Activated T-cell treated with anti-CD3 and anti-CD28 coated beads, Interleukin-2, amount 50 U/mL, for 72 hours (primary cell): ENCODE results near the gene HSD17B12. TPM values are rescaled to one million over a fixed set of nuclear protein-coding genes. Genes with fewer than 3 reads are reported as not detected.
"Not testable (repeated sequence)": the region's sequence is repeated elsewhere in the genome, so short reads cannot be mapped to it uniquely, and the experiment has no call there.

ENCODE experiments used
- ATAC-seq, 2 donors: fragments of 150-1000 bp; cut with Tn5 transposase; replicated peaks in 1 of 2; 2 replicates each; pipeline ENCODE4 v1.10.0; 2021; ENCODE audit warnings: moderate library complexity in 2 of 2, mild to moderate bottlenecking in 1 of 2
- DNase-seq, 2 donors: peaks; one replicate each; pipeline ENCODE4 v3.0.0; 2021 to 2022; ENCODE audit warnings: mixed read lengths in 1 of 2
- H3K27ac Mint-ChIP-seq: one replicate; pipeline ENCODE4 v1.8.0; 2022; ENCODE audit warnings: mild to moderate bottlenecking, moderate library complexity, mixed read lengths
- H3K27me3 Mint-ChIP-seq: one replicate; pipeline ENCODE4 v1.8.0; 2022; ENCODE audit warnings: low read depth, mixed read lengths
- H3K36me3 Mint-ChIP-seq, 2 donors: one replicate each; pipeline ENCODE4 v1.8.0; 2022; ENCODE audit warnings: mixed read lengths in 2 of 2, mild to moderate bottlenecking in 1 of 2; ENCODE audit not compliant: insufficient read depth in 2 of 2
- H3K4me1 Mint-ChIP-seq: one replicate; pipeline ENCODE4 v1.8.0; 2022; ENCODE audit warnings: low read depth, mixed read lengths
- H3K4me3 Mint-ChIP-seq, 2 donors: one replicate each; pipeline ENCODE4 v1.8.0; 2022; ENCODE audit warnings: mild to moderate bottlenecking in 2 of 2, mixed read lengths in 2 of 2, moderate library complexity in 2 of 2
- H3K9me3 Mint-ChIP-seq, 2 donors: one replicate each; pipeline ENCODE4 v1.8.0; 2022; ENCODE audit warnings: mixed read lengths in 2 of 2
- total RNA-seq, 2 donors: library from RNA; stranded (reverse); gene quantifications; one replicate each; pipeline ENCODE4 v1.2.3, GENCODE V29; 2022

The HSD17B12 gene
- 10 to 100 TPM; 46.2 to 49.0 TPM for total RNA-seq

DNA sequence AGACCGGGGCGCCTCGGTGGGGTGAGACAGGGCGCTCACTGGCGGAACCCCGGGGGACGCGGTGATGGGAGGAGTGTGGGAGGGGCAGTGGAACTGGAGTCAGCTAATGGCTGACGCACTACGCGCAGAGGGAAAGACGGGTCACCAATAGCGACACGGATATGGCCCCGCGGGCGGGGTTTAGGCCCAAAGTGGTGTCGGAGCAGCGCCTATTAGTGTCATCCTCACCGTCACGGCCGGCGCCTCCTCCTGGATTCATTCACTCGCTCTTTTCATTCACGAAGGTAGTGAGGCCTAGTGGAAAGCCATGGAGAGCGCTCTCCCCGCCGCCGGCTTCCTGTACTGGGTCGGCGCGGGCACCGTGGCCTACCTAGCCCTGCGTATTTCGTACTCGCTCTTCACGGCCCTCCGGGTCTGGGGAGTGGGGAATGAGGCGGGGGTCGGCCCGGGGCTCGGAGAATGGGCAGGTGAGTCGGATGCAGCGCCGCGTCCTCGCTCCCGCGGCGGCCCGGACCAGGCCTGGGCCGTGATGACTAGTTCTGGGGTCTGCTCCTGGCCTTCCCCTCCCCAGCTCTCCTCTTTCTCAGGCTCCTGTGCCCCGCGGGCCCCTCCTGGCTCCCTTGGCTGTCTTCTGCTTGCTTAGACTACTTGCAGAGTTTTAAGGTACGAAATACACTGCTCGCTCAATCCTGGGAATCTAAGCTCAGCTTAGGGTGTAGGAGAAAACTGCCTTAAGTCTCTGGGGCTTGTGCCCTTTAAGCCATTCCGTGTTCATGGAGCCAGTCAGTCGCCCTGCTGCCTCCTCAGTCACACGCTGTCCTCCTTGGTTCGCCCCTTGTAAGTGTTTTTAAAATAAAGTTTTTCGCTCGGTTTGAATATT lies at the start of gene HSD17B12:
Gene HSD17B12, plus strand, starts transcription at position 218 of the 880 bp plus-strand sequence. Its CDS starts 90 bp downstream, at position 308.
- H3K4me3 Mint-ChIP-seq, result peak within 1 kb of the TSS; percentile 94 to 100
- H3K27me3 Mint-ChIP-seq, result peaks cover 9% of the 10 kb centered on the region
- H3K9me3 Mint-ChIP-seq, result peaks cover 3 to 5% of the 10 kb centered on the region in 2 donors
- peaks cover 47% of the 10 kb centered on the region for H3K4me1 Mint-ChIP-seq
- peak; percentile 96 to 97 for ATAC-seq
- H3K27ac Mint-ChIP-seq, result peak within 1 kb of the TSS; percentile 98
- peaks cover 21 to 25% of the 10 kb centered on the region in 2 donors for H3K36me3 Mint-ChIP-seq
- peak; percentile 98 to 99 for DNase-seq

DNA sequence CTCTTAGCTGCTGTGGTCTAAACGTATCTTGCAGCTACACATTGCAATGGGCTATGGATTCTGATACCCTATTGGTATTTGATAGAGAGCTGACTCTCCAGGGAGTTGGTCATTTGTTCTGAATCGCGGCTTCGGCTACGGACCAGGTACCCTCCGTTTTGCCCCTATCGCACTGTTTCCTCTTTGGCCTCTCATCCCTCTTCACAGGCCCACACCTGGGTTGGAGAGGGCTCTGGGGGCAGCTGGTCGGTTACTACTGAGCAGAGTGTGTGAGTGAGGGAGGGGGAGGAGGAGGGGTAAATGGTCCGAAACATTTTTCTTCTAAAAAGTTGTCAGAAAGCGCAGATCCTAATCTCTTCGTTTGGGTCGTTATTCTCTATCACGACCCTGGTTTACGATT lies 48.8 kb upstream of the HSD17B12 start:
- no peak for DNase-seq
- H3K36me3 Mint-ChIP-seq, result no peaks in the 10 kb centered on the region
- H3K4me1 Mint-ChIP-seq, result no peaks in the 10 kb centered on the region
- H3K4me3 Mint-ChIP-seq, result no peak overlapping the region
- H3K9me3 Mint-ChIP-seq, result no peaks in the 10 kb centered on the region
- no peak overlapping the region for H3K27ac Mint-ChIP-seq
- no peak for ATAC-seq
- peaks cover 68% of the 10 kb centered on the region for H3K27me3 Mint-ChIP-seq

DNA sequence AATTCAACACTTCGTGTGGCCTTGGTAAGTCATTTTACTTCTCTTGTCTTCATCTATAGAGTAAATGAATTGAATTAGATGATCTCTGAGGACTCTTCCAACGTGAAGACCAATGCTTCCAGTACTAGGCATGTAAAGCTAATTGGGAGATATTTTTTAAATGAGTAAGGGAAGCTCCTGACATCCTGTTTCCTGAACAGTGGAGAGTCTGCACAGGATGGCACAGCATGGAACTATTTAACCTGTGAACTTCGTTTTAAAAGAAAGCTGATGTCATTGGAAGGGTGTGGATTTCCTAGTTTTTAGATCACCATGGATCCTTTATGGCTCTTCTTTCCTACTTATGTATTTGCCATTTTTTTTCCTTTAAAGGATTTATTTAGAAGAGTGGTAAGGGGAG lies 48.4 kb upstream of the HSD17B12 start:
- Mint-ChIP-seq H3K36me3 (no peaks in the 10 kb centered on the region), H3K27me3 (peaks cover 69% of the 10 kb centered on the region), H3K4me1 (no peaks in the 10 kb centered on the region), H3K4me3 (no peak overlapping the region), H3K9me3 (no peaks in the 10 kb centered on the region), H3K27ac (no peak overlapping the region)
- no peak for ATAC-seq
- DNase-seq, result no peak

DNA sequence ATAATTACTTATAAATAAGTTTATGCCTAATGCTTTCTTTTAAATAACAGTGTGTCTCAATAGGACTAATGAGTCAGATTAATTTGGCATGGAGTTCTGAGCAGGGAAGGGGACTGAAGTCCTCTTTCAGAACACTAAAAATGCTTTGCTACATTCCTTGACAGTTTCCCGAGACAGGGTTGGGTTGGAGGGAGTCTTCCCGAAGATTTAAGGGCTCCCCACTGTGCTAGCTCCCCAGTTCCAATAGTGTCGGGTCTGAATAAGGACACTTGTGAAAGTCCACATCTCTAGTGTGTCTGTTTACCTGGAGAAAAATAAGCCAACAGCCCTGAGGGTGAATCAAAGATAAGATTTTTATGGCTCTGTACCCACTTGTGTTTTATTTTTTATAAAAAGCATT lies 41.8 kb upstream of the HSD17B12 start:
- Mint-ChIP-seq H3K4me1 (peaks cover 4% of the 10 kb centered on the region), H3K27me3 (peaks cover 50% of the 10 kb centered on the region), H3K27ac (no peak overlapping the region), H3K9me3 (peaks cover under 1 to 2% of the 10 kb centered on the region in 2 donors), H3K36me3 (peaks cover under 1 to 4% of the 10 kb centered on the region in 2 donors), H3K4me3 (no peak overlapping the region)
- no peak for ATAC-seq
- no peak for DNase-seq

DNA sequence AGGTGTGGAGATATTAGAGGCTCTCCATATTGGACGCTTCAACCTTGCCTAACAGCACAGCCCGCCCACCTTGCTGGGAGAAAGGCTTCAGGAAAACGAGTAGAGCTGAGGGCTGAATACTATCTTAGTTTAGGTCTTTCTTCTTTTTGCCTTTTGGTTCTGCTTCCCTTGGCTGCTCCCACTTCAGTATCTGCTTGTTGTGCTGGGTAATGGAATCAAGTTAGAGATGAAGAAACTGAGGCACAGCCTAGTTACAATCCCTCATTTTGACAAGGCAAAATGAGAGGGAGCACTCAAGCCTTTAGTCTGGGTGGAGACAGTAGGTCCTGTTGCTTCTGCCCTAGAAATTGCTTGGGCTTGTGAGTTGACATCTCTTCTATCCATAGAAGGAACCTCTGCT lies 41.3 kb upstream of the HSD17B12 start:
- no peak for DNase-seq
- Mint-ChIP-seq H3K9me3 (peaks cover 2 to 4% of the 10 kb centered on the region in 2 donors), H3K27me3 (peaks cover 47% of the 10 kb centered on the region), H3K4me1 (peaks cover 8% of the 10 kb centered on the region), H3K4me3 (no peak overlapping the region), H3K36me3 (peaks cover 3 to 6% of the 10 kb centered on the region in 2 donors), H3K27ac (no peak overlapping the region)
- ATAC-seq, result no peak

DNA sequence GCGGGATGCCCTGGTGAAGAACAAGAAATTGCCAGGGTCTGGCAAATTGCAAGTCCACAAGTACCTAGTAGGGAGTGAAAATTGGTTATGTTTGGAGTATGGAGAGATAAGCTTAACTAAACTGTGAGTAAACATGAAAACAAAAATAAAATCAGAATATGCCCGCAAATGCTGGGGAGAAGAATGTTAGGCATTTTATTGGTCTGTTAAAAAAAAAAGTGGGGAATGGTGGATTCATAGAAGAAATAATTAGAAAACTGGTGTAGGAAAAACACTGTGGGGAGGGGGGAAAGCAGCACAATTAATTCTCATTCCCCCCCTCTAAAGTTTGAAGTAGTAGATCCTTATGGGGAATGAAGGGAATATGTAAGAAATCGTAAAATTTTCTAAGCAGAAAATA lies 40.6 kb upstream of the HSD17B12 start:
- no peak for ATAC-seq
- H3K27ac Mint-ChIP-seq, result no peak overlapping the region
- peaks cover 13% of the 10 kb centered on the region for H3K4me1 Mint-ChIP-seq
- no peak overlapping the region for H3K4me3 Mint-ChIP-seq
- peaks cover 3 to 6% of the 10 kb centered on the region in 2 donors for H3K36me3 Mint-ChIP-seq
- H3K27me3 Mint-ChIP-seq, result peaks cover 41% of the 10 kb centered on the region
- DNase-seq, result no peak
- peaks cover 2 to 4% of the 10 kb centered on the region in 2 donors for H3K9me3 Mint-ChIP-seq

DNA sequence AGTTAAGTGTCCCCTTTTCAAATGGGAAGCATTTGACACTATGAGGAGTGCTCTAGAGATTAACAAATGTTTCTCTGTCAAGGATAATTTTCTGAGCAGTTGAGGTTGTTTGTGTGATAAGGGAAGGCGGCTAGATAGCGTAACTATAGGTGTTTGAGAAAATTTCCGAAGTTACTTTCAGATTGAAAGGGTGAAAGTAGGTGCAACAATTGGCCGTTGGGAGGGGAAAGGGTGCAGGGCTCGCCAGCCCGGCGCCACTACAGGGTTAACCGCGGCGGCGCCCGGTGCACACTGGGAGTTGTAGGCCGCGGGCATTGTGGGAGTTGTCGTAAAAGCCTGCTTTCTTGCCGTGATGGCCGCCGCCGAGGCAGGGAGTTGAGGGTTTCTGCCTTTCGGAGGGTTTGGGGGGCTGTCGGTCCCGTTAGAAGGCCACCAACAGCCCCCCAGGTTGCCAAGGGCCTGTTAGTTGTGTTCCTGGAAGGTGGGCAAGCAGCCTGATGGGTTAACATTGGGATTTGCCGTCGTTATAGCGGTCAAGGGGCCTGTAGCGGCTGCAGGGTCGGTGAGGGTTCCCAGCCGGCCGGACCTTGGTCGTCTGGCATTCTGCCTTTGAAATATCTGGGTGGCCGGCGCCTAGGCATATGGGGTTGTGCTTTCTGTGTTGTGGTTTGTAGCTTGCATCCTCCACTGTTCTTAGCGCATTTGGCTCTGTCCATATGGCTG lies 36.5 kb upstream of the HSD17B12 start:
- H3K36me3 Mint-ChIP-seq, result peaks cover 3 to 9% of the 10 kb centered on the region in 2 donors
- H3K9me3 Mint-ChIP-seq, result peaks cover 2 to 4% of the 10 kb centered on the region in 2 donors
- H3K4me1 Mint-ChIP-seq, result peaks cover 33% of the 10 kb centered on the region
- H3K4me3 Mint-ChIP-seq, result peak overlapping the region; percentile 92 to 97
- peak overlapping the region; percentile 93 for H3K27ac Mint-ChIP-seq
- peak; percentile 99 for ATAC-seq
- H3K27me3 Mint-ChIP-seq, result peaks cover 19% of the 10 kb centered on the region
- peak; percentile 91 for DNase-seq

DNA sequence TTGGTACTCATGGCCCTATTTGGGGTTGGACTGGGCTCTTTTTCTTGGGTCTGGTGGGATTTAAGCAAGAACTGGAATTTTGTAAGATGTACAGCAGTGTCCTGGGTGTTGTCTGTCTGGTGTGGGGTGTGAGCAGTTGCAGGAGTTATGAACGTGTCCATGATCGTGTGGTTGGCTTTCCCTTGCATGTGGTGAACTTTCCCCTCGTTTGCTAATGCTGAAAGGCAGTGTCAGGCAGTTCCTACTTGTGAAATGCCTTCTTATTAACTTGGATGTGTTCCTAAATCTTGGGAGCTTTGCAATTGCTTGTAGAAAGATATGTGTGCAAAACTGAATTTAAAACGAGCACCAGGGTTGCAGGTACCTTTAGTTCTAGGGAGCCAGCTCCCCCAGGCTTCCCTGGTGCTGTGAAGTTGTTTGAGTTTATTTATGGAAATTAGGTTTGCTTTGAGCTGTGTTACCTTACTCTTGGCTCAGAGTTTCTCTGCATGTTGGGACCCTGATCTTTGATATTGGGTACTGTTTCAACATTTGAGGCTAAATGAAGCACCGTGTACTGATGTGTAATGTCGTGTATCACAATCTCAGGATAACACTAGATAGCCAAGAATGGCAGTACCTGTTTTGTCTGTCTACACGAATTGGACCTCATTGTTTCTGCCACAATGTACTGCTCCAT lies 35.8 kb upstream of the HSD17B12 start:
- H3K27ac Mint-ChIP-seq, result peak overlapping the region; percentile 93
- H3K27me3 Mint-ChIP-seq, result peaks cover 12% of the 10 kb centered on the region
- DNase-seq (no peak), ATAC-seq (no peak)
- H3K36me3 Mint-ChIP-seq, result peaks cover 5 to 9% of the 10 kb centered on the region in 2 donors
- peak overlapping the region; percentile 92 to 97 for H3K4me3 Mint-ChIP-seq
- H3K4me1 Mint-ChIP-seq, result peaks cover 33% of the 10 kb centered on the region
- H3K9me3 Mint-ChIP-seq, result peaks cover 2 to 4% of the 10 kb centered on the region in 2 donors

DNA sequence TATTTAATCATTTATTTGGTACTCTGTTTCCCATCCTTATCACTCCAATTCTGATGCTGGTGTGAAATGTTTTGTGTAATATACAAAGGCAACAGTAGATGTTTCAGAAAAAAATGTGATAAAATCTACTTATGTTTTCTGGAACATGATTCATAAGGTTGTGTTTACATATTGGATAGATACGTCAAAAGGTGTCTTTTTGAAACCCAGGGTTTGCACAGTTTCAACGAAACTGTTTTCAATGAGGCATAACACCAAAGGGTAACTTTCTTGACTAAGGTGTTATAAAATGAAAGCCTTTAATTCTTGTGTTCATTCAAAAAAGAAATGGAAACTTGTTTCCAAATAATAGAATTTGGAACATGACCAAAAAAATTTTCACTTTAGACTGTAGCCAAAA lies 33.8 kb upstream of the HSD17B12 start:
- Mint-ChIP-seq H3K4me1 (peaks cover 33% of the 10 kb centered on the region), H3K36me3 (peaks cover 7 to 9% of the 10 kb centered on the region in 2 donors), H3K27me3 (no peaks in the 10 kb centered on the region), H3K9me3 (peaks cover 6 to 7% of the 10 kb centered on the region in 2 donors), H3K27ac (peak overlapping the region; percentile 42), H3K4me3 (peak overlapping the region; percentile 58 to 72)
- ATAC-seq (peak; percentile 53 to 55), DNase-seq (no peak)

DNA sequence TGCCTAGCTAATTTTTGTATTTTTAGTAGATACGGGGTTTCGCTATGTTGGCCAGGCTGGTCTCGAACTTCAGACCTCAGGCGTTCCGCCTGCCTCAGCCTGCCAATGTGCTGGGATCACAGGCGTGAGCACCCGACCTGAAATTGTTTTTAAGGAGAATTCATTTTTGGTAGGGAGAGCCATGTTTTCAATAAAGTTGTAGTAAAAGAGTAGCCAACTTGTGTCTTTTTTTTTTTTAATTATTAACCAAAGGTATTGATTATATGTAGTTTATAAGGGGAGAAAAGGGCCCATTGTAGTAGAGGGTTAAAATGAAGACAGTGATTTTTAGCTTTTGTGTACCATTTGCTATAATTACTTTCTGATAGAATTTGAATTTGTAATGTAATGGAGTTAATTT lies 31.6 kb upstream of the HSD17B12 start:
- no peaks in the 10 kb centered on the region for H3K27me3 Mint-ChIP-seq
- ATAC-seq (no peak), DNase-seq (no peak)
- H3K4me3 Mint-ChIP-seq, result no peak overlapping the region
- no peak overlapping the region for H3K27ac Mint-ChIP-seq
- peaks cover 28% of the 10 kb centered on the region for H3K4me1 Mint-ChIP-seq
- H3K9me3 Mint-ChIP-seq, result peaks cover 4 to 6% of the 10 kb centered on the region in 2 donors
- H3K36me3 Mint-ChIP-seq, result peaks cover 4% of the 10 kb centered on the region in 2 donors

DNA sequence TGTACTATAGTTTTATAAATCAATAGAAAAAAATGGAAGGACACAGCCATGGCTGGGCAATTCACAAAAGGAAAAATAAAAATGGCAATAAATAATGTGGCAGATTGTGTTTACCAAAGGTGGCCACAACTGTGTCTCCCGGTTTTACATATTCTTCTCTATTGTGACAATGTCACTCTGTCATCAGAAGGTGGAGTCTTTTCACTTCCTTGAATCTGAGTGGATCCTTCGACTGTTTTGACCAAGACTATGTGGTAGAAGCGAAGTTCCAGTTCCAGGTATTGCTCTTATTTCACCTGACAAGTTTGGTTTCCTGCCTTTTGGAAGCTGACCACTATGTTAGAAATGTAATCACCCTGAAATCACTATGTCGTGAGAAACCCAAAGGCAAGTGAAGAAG lies 31.0 kb upstream of the HSD17B12 start:
- peaks cover 25% of the 10 kb centered on the region for H3K4me1 Mint-ChIP-seq
- no peak overlapping the region for H3K27ac Mint-ChIP-seq
- peaks cover 4 to 5% of the 10 kb centered on the region in 2 donors for H3K9me3 Mint-ChIP-seq
- no peak overlapping the region for H3K4me3 Mint-ChIP-seq
- H3K27me3 Mint-ChIP-seq, result peaks cover 1% of the 10 kb centered on the region
- no peak for ATAC-seq
- no peak for DNase-seq
- peaks cover 3% of the 10 kb centered on the region in 2 donors for H3K36me3 Mint-ChIP-seq

DNA sequence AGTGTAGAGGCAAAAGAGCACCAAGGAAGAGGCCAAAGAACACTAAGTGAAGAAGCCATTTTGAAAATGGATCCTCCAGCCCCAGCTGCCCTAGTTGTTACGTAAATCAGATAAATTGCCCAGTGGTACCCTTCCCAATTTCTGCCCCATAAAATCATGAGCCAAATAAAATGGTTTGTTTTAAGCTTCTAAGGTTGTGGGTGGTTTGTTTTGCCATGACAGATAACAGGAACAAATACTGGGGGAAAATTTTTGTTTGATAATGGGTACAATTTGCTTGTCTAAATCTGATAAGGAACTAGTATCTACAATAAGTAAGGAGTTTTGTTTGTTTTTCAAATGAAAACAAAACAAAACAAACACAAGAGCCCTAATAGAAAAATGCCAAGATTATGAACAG lies 30.6 kb upstream of the HSD17B12 start:
- DNase-seq (no peak), ATAC-seq (no peak)
- Mint-ChIP-seq H3K9me3 (peaks cover 4 to 5% of the 10 kb centered on the region in 2 donors), H3K27ac (no peak overlapping the region), H3K4me1 (peaks cover 20% of the 10 kb centered on the region), H3K36me3 (peaks cover 3 to 5% of the 10 kb centered on the region in 2 donors), H3K27me3 (peaks cover 5% of the 10 kb centered on the region), H3K4me3 (no peak overlapping the region)

DNA sequence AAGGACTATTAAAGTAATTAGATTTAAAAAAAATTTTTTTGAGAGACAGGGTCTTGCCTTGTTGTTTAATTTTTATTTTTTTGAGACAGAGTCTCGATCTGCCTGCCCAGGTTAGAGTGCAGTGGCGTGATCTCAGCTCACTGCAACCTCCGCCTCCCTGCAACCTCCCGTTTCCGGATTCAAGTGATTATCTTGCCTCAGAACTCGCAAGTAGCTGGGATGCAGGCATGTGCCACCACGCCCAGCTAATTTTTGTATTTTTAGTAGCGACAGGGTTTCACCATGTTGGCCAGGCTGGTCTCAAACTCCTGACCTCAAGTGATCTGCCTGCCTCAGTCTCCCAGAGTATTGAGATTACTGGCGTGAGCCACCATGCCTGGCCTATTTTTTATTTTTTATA lies 17.5 kb upstream of the HSD17B12 start:
- DNase-seq, H3K27ac Mint-ChIP-seq, H3K4me3 Mint-ChIP-seq, H3K9me3 Mint-ChIP-seq, H3K36me3 Mint-ChIP-seq, H3K4me1 Mint-ChIP-seq, ATAC-seq: not testable (repeated sequence)
- peaks cover 24% of the 10 kb centered on the region for H3K27me3 Mint-ChIP-seq
